Colonic mucosa (tissue), 4 donors: ENCODE measurements around the gene FAAH. TPM values are rescaled to one million over a fixed set of nuclear protein-coding genes. Genes with fewer than 3 reads are reported as not detected.

Source experiments
- DNase-seq: peaks from one replicate; pipeline ENCODE4 v3.0.0-alpha.2; 2020
- H3K27ac ChIP-seq: fragments of 200-600 bp; one replicate; pipeline ENCODE4 v1.8.0; 2021
- H3K27me3 ChIP-seq: fragments of 200-600 bp; one replicate; pipeline ENCODE4 v1.8.0; 2021
- H3K36me3 ChIP-seq: fragments of 200-600 bp; one replicate; pipeline ENCODE4 v1.8.0; 2021
- H3K4me1 ChIP-seq: fragments of 200-600 bp; one replicate; pipeline ENCODE4 v1.8.0; 2021; ENCODE audit warnings: mild to moderate bottlenecking
- H3K4me3 ChIP-seq: fragments of 200-600 bp; one replicate; pipeline ENCODE4 v1.8.0; 2021
- H3K9ac ChIP-seq, 2 donors: one replicate each; pipeline ENCODE4 v1.7.0; 2013; ENCODE audit warnings: control low read depth in 2 of 2, low read depth in 2 of 2, low read length in 2 of 2
- H3K9me3 ChIP-seq: fragments of 200-600 bp; one replicate; pipeline ENCODE4 v1.8.0; 2021
- CTCF ChIP-seq: fragments of 200-600 bp; IDR thresholded peaks from one replicate; pipeline ENCODE4 v1.8.0; 2022; ENCODE audit warnings: antibody characterized with exemption, mild to moderate bottlenecking
- intact Hi-C: fragments of 100-400 bp; cut with DNase I; formaldehyde crosslinking; loops from one replicate; pipeline ENCODE4 v1.14.1; 2022
- total RNA-seq, 2 donors: library from RNA; stranded (reverse); fragmentation: NEBNext Ultra II Directional in 1 of 2; extraction: Animal tissue kit (Norgen Biotek cat#: 25700) in 1 of 2; gene quantifications; one replicate each; pipeline ENCODE4 v1.2.1, GENCODE V29; 2021
- donor health status: healthy.
- donor health status: DM: no; HTN: no; CAD: no.
- donor health status: DM: no; HTN: no; CAD: no.

Gene FAAH
- total RNA-seq, 2 donors from 2014 or later, result 70.0 to 117 TPM

- no peak for DNase-seq
- Histone ChIP-seq H3K9ac (no peak overlapping the region), H3K4me3 (no peak overlapping the region), H3K36me3 (no peaks in the 10 kb centered on the region), H3K27me3 (no peaks in the 10 kb centered on the region), H3K27ac (no peak overlapping the region), H3K4me1 (no peaks in the 10 kb centered on the region), H3K9me3 (no peaks in the 10 kb centered on the region)
- intact Hi-C loops, result no loop called here
- TF ChIP-seq CTCF, result no peak
Observed at GRCh38 chr1:46405724-46406123, 11.6 kb downstream of the FAAH start.

GRCh38 chr1:46406881-46407608 lies 12.9 kb downstream of the FAAH start:
- H3K4me3 ChIP-seq, result no peak overlapping the region

GRCh38 chr1:46407636-46408035 lies 13.5 kb downstream of the FAAH start:
- no peaks in the 10 kb centered on the region for H3K4me1 ChIP-seq
- intact Hi-C loops, result no loop called here
- H3K4me3 ChIP-seq, result no peak overlapping the region

More at GRCh38 chr1:46406881-46407608, 12.9 kb downstream of the FAAH start:
- H3K9ac ChIP-seq, result no peak overlapping the region
- no peak for TF ChIP-seq CTCF
- H3K27ac ChIP-seq, result no peak overlapping the region
- DNase-seq, result no peak
- no peaks in the 10 kb centered on the region for H3K4me1 ChIP-seq
- H3K27me3 ChIP-seq, result no peaks in the 10 kb centered on the region
- H3K9me3 ChIP-seq, result no peaks in the 10 kb centered on the region
- no peaks in the 10 kb centered on the region for H3K36me3 ChIP-seq
- intact Hi-C loops, result no loop called here

GRCh38 chr1:46408356-46409062 lies 14.4 kb downstream of the FAAH start:
- intact Hi-C loops, result no loop called here
- H3K4me1 ChIP-seq, result no peaks in the 10 kb centered on the region
- no peaks in the 10 kb centered on the region for H3K36me3 ChIP-seq
- no peaks in the 10 kb centered on the region for H3K9me3 ChIP-seq
- DNase-seq, result no peak
- H3K4me3 ChIP-seq, result no peak overlapping the region
- H3K27ac ChIP-seq, result no peak overlapping the region
- H3K9ac ChIP-seq, result no peak overlapping the region
- no peak for TF ChIP-seq CTCF
- H3K27me3 ChIP-seq, result no peaks in the 10 kb centered on the region

More at GRCh38 chr1:46407636-46408035, 13.5 kb downstream of the FAAH start:
- no peak for TF ChIP-seq CTCF
- Histone ChIP-seq H3K9ac (no peak overlapping the region), H3K36me3 (no peaks in the 10 kb centered on the region), H3K9me3 (no peaks in the 10 kb centered on the region), H3K27ac (no peak overlapping the region), H3K27me3 (no peaks in the 10 kb centered on the region)
- no peak for DNase-seq

GRCh38 chr1:46409063-46409372 lies 14.9 kb downstream of the FAAH start:
- Histone ChIP-seq H3K9me3 (no peaks in the 10 kb centered on the region), H3K4me3 (no peak overlapping the region), H3K27ac (no peak overlapping the region), H3K9ac (no peak overlapping the region), H3K36me3 (no peaks in the 10 kb centered on the region), H3K4me1 (no peaks in the 10 kb centered on the region), H3K27me3 (no peaks in the 10 kb centered on the region)
- DNase-seq, result no peak
- intact Hi-C loops, result no loop called here
- TF ChIP-seq CTCF, result no peak
